Right lobe of liver (tissue), 6 donors: ENCODE data around the gene PVR. TPM values are rescaled to one million over a fixed set of nuclear protein-coding genes. Genes with fewer than 3 reads are reported as not detected.

Source experiments
- ATAC-seq, 4 donors: fragments of 200-7000 bp; cut with Tn5 transposase; one replicate each; pipeline ENCODE4 v1.9.1; 2020; ENCODE audit warnings: mild to moderate bottlenecking in 4 of 4, moderate library complexity in 4 of 4
- DNase-seq, 3 donors: peaks; one replicate each; pipeline ENCODE4 v3.0.0-alpha.2; 2020
- H3K27ac ChIP-seq, 3 donors: fragments of 200-600 bp; one replicate each; pipeline ENCODE4 v1.8.0; 2022
- H3K27me3 ChIP-seq, 2 donors: fragments of 200-600 bp; one replicate each; pipeline ENCODE4 v1.8.0; 2022
- H3K36me3 ChIP-seq, 4 donors: fragments of 200-600 bp; sonication (generic) in 1 of 4; one replicate each; pipeline versions ENCODE4 v1.5.1 to v1.8.0; 2017 to 2022; ENCODE audit warnings: control low read depth in 1 of 4
- H3K4me1 ChIP-seq, 4 donors: fragments of 200-600 bp; sonication (generic) in 1 of 4; one replicate each; pipeline versions ENCODE4 v1.5.1 to v1.8.0; 2017 to 2022; ENCODE audit warnings: control low read depth in 1 of 4
- H3K4me3 ChIP-seq, 3 donors: fragments of 200-600 bp; one replicate each; pipeline ENCODE4 v1.8.0; 2022
- H3K9me3 ChIP-seq, 4 donors: fragments of 200-600 bp; sonication (generic) in 1 of 4; one replicate each; pipeline versions ENCODE4 v1.5.1 to v1.8.0; 2017 to 2022; ENCODE audit warnings: control low read depth in 1 of 4
- CTCF ChIP-seq, 4 donors: fragments of 200-600 bp in 3 of 4; fragments of 450-650 bp in 1 of 4; IDR thresholded peaks; one replicate each; pipeline versions ENCODE4 v1.5.1 to v1.8.0; 2016 to 2022; ENCODE audit warnings: antibody characterized with exemption in 4 of 4, mild to moderate bottlenecking in 2 of 4
- POLR2A ChIP-seq: fragments of 450-650 bp; IDR thresholded peaks from one replicate; pipeline ENCODE4 v1.6.1; 2017; ENCODE audit warnings: antibody characterized with exemption, mild to moderate bottlenecking
- WGBS: methylation state at CpG from one replicate; pipeline ENCODE4 v1.1.6; 2018; ENCODE audit warnings: low coverage, low lambda C conversion rate; ENCODE audit not compliant: insufficient coverage; ENCODE audit errors: missing lambda C conversion rate; 5-methylcytosine and 5-hydroxymethylcytosine counted together
- intact Hi-C, 2 donors: fragments of 100-400 bp; cut with DNase I; formaldehyde crosslinking; loops; one replicate each; pipeline versions ENCODE4 v1.11.2 to v1.14.1; 2022
- total RNA-seq, 6 experiments: library from RNA; depleted of rRNA in 2 of 6; stranded (reverse); fragments of >200 nt in 2 of 6; fragmentation: NEBNext Ultra II Directional in 3 of 6; extraction: Animal tissue kit (Norgen Biotek cat#: 25700) in 3 of 6; gene quantifications; one replicate each; pipeline versions ENCODE4 v1.1.0 to v1.2.4, GENCODE V29; 2016 to 2023
- donor health status: DM: no; HTN: yes; CAD: no.
- donor health status: DM: no; HTN: no; CAD: no.
- donor health status: DM: no; HTN: no; CAD: no.
- donor health status: DM: no; HTN: yes; CAD: no.
- donor health status: DM: no; HTN: yes; CAD: no.

PVR gene
- total RNA-seq, 6 experiments from 2014 or later, result 26.6 to 66.6 (median 55.5) TPM

- Histone ChIP-seq H3K9me3 (no peaks in the 10 kb centered on the region), H3K4me3 (peak overlapping the region in 2 of 3 donors; percentile 45 to 62), H3K4me1 (peaks cover 2 to 60% (median 23%) of the 10 kb centered on the region in 4 donors), H3K36me3 (no peaks in the 10 kb centered on the region), H3K27me3 (no peaks in the 10 kb centered on the region), H3K27ac (peak overlapping the region; percentile 82 to 94 (median 90))
- 84% methylated on average over 10 of the region's 10 CpGs for WGBS
- no peak for TF ChIP-seq CTCF (IDR thresholded peaks at IDR 0.05)
- ATAC-seq (no peak), DNase-seq (peak in 1 of 3 donors; percentile 33)
- intact Hi-C loops, result no loop called here
Measured at GRCh38 chr19:44614313-44614712, 29.4 kb upstream of the PVR start.

DNA sequence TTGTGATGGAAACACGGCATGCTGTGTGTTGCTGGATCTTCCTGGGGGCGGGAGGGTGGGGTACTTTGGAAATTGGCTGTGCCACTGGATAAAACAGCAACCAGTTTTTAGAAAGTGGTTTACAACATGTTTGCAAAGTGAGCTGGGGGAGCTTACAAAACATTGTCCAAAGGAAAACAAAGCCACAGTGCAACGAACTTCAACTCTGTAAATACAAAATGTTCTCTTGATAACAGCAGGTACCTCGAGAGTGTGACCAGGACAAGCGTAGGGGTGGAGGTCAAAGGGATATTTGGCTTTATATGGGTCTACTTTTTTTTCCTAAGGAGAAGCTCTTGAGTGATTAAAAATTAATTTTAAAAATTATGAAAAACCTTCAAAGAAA, 27.9 kb upstream of the PVR start:
- 3% methylated on average over 5 of the region's 5 CpGs for WGBS
- ATAC-seq (peak; percentile 61 to 78 (median 68)), DNase-seq (peak in 1 of 3 donors; percentile 79)
- no peaks in the 10 kb centered on the region for H3K36me3 ChIP-seq
- no peaks in the 10 kb centered on the region for H3K27me3 ChIP-seq
- H3K4me1 ChIP-seq, result peaks cover 2 to 60% (median 23%) of the 10 kb centered on the region in 4 donors
- no peaks in the 10 kb centered on the region for H3K9me3 ChIP-seq
- intact Hi-C loops, result no loop called here
- peak overlapping the region; percentile 82 to 94 (median 90) for H3K27ac ChIP-seq
- H3K4me3 ChIP-seq, result peak overlapping the region in 2 of 3 donors; percentile 1 to 62
- TF ChIP-seq CTCF (IDR thresholded peaks at IDR 0.05) (no peak), POLR2A (no peak)

- DNase-seq, result no peak
- WGBS, result 38% methylated on average over 7 of the region's 8 CpGs
- no peak overlapping the region for H3K4me3 ChIP-seq
- intact Hi-C loops, result no loop called here
- H3K9me3 ChIP-seq, result no peaks in the 10 kb centered on the region
- no peaks in the 10 kb centered on the region for H3K27me3 ChIP-seq
- TF ChIP-seq CTCF (IDR thresholded peaks at IDR 0.05) (no peak), POLR2A (no peak)
- no peak for ATAC-seq
- no peaks in the 10 kb centered on the region for H3K36me3 ChIP-seq
- peaks cover 0 to 57% (median 19%) of the 10 kb centered on the region in 4 donors for H3K4me1 ChIP-seq
- H3K27ac ChIP-seq, result peak overlapping the region; percentile 47 to 94 (median 90)
Measured at GRCh38 chr19:44617110-44617880, 26.4 kb upstream of the PVR start.

DNA sequence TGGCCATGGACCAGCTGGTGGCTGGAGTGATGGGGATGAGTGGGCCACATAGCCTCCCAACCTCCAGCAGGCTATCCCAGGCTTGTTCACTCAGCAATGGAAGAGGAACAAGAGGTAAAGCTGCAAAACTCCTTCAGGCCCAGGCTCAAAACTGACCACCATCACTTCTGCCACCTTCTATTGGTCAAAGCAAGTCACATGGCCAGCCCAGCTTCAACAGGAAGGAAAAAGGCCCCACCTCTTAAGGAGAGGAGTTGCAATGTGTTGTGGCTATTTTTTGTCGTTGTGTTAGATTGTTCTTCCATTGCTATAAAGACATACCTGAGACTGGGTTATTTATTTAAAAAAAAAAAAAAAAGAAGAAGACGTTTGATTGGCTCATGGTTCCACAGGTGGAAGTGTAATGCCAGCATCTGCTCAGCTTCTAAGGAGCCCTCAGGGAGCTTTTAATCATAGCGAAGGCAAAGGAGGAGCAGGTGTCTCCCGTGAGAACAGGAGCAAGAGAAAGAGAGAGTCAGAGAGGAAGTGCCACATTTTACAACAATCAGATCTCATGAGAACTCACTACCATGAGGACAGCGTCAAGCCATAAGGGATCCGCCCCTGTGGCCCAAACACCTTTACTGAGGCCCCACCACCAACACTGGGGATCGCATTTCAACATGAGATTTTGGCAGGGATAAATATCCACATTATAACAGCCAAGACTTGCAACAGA, 24.9 kb upstream of the PVR start:
- no peaks in the 10 kb centered on the region for H3K9me3 ChIP-seq
- H3K27ac ChIP-seq, result peak overlapping the region in 2 of 3 donors; percentile 90 to 94
- H3K4me1 ChIP-seq, result peaks cover 0 to 47% (median 15%) of the 10 kb centered on the region in 4 donors
- no peaks in the 10 kb centered on the region for H3K27me3 ChIP-seq
- intact Hi-C loops, result no loop called here
- H3K36me3 ChIP-seq, result no peaks in the 10 kb centered on the region
- TF ChIP-seq POLR2A (no peak), CTCF (IDR thresholded peaks at IDR 0.05) (no peak)
- no peak for DNase-seq
- no peak for ATAC-seq
- WGBS, result 50% methylated on average over 4 of the region's 7 CpGs
- no peak overlapping the region for H3K4me3 ChIP-seq
